ENCODE results near the gene OLFM2.

Gene OLFM2

GRCh38 chr19:9834307-9834725 is 102.0 kb downstream of the OLFM2 start:
- TF ChIP-seq OSR1 (CRISPR knock-in tag; IDR thresholded peaks at IDR 0.05) (no peak), TOX (CRISPR knock-in tag; IDR thresholded peaks at IDR 0.05; ENCODE audit: borderline replicate concordance) (no peak), ARNTL (CRISPR knock-in tag; IDR thresholded peaks at IDR 0.05; ENCODE audit: borderline replicate concordance, low read depth) (no peak), PATZ1 (CRISPR knock-in tag; IDR thresholded peaks at IDR 0.05; ENCODE audit: borderline replicate concordance) (no peak), ISL1 (CRISPR knock-in tag; IDR thresholded peaks at IDR 0.05) (no peak), GLIS3 (CRISPR knock-in tag; IDR thresholded peaks at IDR 0.05) (no peak), CSRNP3 (CRISPR knock-in tag; IDR thresholded peaks at IDR 0.05) (no peak), CREB5 (CRISPR knock-in tag; IDR thresholded peaks at IDR 0.05; ENCODE audit: low read depth) (no peak), SNAI2 (CRISPR knock-in tag; IDR thresholded peaks at IDR 0.05) (no peak), TSHZ2 (CRISPR knock-in tag; IDR thresholded peaks at IDR 0.05) (no peak), ESRRG (CRISPR knock-in tag; IDR thresholded peaks at IDR 0.05) (no peak), ZNF70 (CRISPR knock-in tag; IDR thresholded peaks at IDR 0.05) (no peak), ZFP3 (CRISPR knock-in tag; IDR thresholded peaks at IDR 0.05) (no peak), TCF4 (CRISPR knock-in tag; IDR thresholded peaks at IDR 0.05; ENCODE audit: borderline replicate concordance) (no peak), BACH2 (CRISPR knock-in tag; IDR thresholded peaks at IDR 0.05; ENCODE audit: borderline replicate concordance) (no peak), POU6F1 (CRISPR knock-in tag; IDR thresholded peaks at IDR 0.05; ENCODE audit: borderline replicate concordance, low read depth) (no peak), ZNF565 (CRISPR knock-in tag; conservative IDR thresholded peaks at IDR 0.05; ENCODE audit: low read depth) (no peak), CSDC2 (CRISPR knock-in tag; IDR thresholded peaks at IDR 0.05) (no peak), RARB (CRISPR knock-in tag; IDR thresholded peaks at IDR 0.05) (no peak), PPARA (CRISPR knock-in tag; IDR thresholded peaks at IDR 0.05; ENCODE audit: borderline replicate concordance) (no peak)
- no peak for ATAC-seq

- TF ChIP-seq ZNF70 (CRISPR knock-in tag; IDR thresholded peaks at IDR 0.05) (no peak), OSR1 (CRISPR knock-in tag; IDR thresholded peaks at IDR 0.05) (no peak), ZC3H10 (CRISPR knock-in tag; IDR thresholded peaks at IDR 0.05) (no peak), ZFP30 (CRISPR knock-in tag; IDR thresholded peaks at IDR 0.05) (no peak), ESRRG (CRISPR knock-in tag; IDR thresholded peaks at IDR 0.05) (no peak), CSRNP3 (CRISPR knock-in tag; IDR thresholded peaks at IDR 0.05) (no peak), GLIS3 (CRISPR knock-in tag; IDR thresholded peaks at IDR 0.05) (no peak), TCF4 (CRISPR knock-in tag; IDR thresholded peaks at IDR 0.05; ENCODE audit: borderline replicate concordance) (no peak)
- no peak; the same call in 2 of the 3 replicates for ATAC-seq
Measured at GRCh38 chr19:9828551-9829063, 107.7 kb downstream of the OLFM2 start.
